MCF 10A (cell line): ENCODE results near the gene OR7A5. TPM values are rescaled to one million over a fixed set of nuclear protein-coding genes. Genes with fewer than 3 reads are reported as not detected.
A peak's percentile ranks its signal among the peaks of the same experiment; 100 is the strongest.
"Not testable (repeated sequence)": the region's sequence is repeated elsewhere in the genome, so short reads cannot be mapped to it uniquely, and the experiment has no call there.

ENCODE experiments used
- BruUV-seq: library from RNA; stranded (reverse); fragments of 400-500 nt; replicated peaks from 2 replicates; lab custom pipeline; 2021; lab: Mats Ljungman, UMichigan
- CTCF ChIA-PET: fragments of 300-600 bp; sonication (Branson Sonifier 250); formaldehyde crosslinking; extraction: SDS; loops from one replicate; lab custom pipeline; 2021; ENCODE audit warnings: antibody characterized with exemption, inconsistent platforms; lab: Yijun Ruan, JAX
- POLR2A ChIA-PET: fragments of 300-600, 350-650 bp; sonication (Branson Sonifier 250); formaldehyde crosslinking; extraction: SDS; loops from one replicate; lab custom pipeline; 2020; ENCODE audit warnings: antibody characterized with exemption, inconsistent platforms; lab: Yijun Ruan, JAX
- DNase-seq: peaks from one replicate; pipeline ENCODE4 v3.0.0-alpha.2; 2018; ENCODE audit not compliant: unreplicated experiment
- H3K27ac Mint-ChIP-seq: one replicate; pipeline ENCODE4 v1.8.0; 2022; ENCODE audit warnings: mild to moderate bottlenecking, low read depth, mixed read lengths; ENCODE audit not compliant: unreplicated experiment
- H3K27me3 Mint-ChIP-seq: one replicate; pipeline ENCODE4 v1.8.0; 2022; ENCODE audit warnings: mixed read lengths; ENCODE audit not compliant: insufficient read depth, unreplicated experiment
- H3K36me3 Mint-ChIP-seq: one replicate; pipeline ENCODE4 v1.8.0; 2022; ENCODE audit warnings: mild to moderate bottlenecking, moderate library complexity, mixed read lengths; ENCODE audit not compliant: insufficient read depth, unreplicated experiment
- H3K4me1 Mint-ChIP-seq: one replicate; pipeline ENCODE4 v1.8.0; 2022; ENCODE audit warnings: mixed read lengths; ENCODE audit not compliant: insufficient read depth, unreplicated experiment
- H3K4me3 Mint-ChIP-seq: one replicate; pipeline ENCODE4 v1.8.0; 2022; ENCODE audit warnings: mild to moderate bottlenecking, moderate library complexity, mixed read lengths; ENCODE audit not compliant: unreplicated experiment
- H3K9me3 Mint-ChIP-seq: one replicate; pipeline ENCODE4 v1.8.0; 2022; ENCODE audit warnings: mixed read lengths; ENCODE audit not compliant: unreplicated experiment
- intact Hi-C: fragments of 100-400 bp; cut with micrococcal nuclease; formaldehyde crosslinking; loops from 2 replicates; pipeline ENCODE4 v1.14.1; 2022
- total RNA-seq: library from RNA; stranded (reverse); gene quantifications from 2 replicates; pipeline ENCODE4 v1.2.3, GENCODE V29; 2022
- TF ChIP-seq, protein P1 (sequence below): fragments of 200-600 bp; IDR thresholded peaks from one replicate; pipeline ENCODE4 v1.8.0; 2022; ENCODE audit warnings: antibody characterized with exemption, mild to moderate bottlenecking; ENCODE audit not compliant: unreplicated experiment

OR7A5 gene
- total RNA-seq, 1 experiment from 2014 or later: not detected

DNA sequence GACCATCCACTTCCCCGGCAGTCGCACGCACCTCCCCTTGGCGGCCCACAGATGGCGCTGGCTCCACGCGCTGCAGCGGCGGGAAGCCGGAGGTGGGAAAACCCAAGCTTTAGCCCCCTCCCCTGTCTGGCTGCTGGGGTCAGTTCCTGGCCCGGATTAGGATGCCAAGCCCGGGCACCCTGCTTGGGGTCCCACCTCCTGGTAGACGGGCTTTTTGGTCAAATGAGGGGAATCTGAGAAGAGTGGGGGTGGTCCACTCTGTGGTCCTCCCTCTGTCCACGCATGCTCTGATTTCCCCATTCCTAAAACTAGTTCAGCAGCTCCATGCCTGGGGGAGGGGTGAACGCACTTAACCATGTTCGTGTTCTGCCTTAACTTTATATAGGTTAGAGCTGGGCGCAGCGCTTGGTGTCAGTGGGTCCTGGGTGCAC, 48.5 kb downstream of the OR7A5 start:
- ChIA-PET CTCF (interaction anchor here (0.6 to 3.3 kb wide), 34 partner anchors 10 to 853 kb away, joined by 3 to 36 read pairs (median 4); partner anchors contain the start of gene OR7A17), POLR2A (interaction anchor here (1.7 kb wide), 1 partner anchor 10 kb away, joined by 5 read pairs; no protein-coding TSS in a partner anchor)
- no TSS peak for BruUV-seq
- Mint-ChIP-seq H3K27me3 (no peaks in the 10 kb centered on the region), H3K36me3 (no peaks in the 10 kb centered on the region), H3K9me3 (no peaks in the 10 kb centered on the region), H3K4me1 (peaks cover 12% of the 10 kb centered on the region), H3K27ac (no peak overlapping the region), H3K4me3 (no peak overlapping the region)
- TF ChIP-seq, protein P1, sequence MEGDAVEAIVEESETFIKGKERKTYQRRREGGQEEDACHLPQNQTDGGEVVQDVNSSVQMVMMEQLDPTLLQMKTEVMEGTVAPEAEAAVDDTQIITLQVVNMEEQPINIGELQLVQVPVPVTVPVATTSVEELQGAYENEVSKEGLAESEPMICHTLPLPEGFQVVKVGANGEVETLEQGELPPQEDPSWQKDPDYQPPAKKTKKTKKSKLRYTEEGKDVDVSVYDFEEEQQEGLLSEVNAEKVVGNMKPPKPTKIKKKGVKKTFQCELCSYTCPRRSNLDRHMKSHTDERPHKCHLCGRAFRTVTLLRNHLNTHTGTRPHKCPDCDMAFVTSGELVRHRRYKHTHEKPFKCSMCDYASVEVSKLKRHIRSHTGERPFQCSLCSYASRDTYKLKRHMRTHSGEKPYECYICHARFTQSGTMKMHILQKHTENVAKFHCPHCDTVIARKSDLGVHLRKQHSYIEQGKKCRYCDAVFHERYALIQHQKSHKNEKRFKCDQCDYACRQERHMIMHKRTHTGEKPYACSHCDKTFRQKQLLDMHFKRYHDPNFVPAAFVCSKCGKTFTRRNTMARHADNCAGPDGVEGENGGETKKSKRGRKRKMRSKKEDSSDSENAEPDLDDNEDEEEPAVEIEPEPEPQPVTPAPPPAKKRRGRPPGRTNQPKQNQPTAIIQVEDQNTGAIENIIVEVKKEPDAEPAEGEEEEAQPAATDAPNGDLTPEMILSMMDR: peak; percentile 92
- intact Hi-C loops: loop anchor here (1.0 kb wide), 1 partner anchor 102 kb away; no protein-coding TSS in a partner anchor
- peak; percentile 43 for DNase-seq

DNA sequence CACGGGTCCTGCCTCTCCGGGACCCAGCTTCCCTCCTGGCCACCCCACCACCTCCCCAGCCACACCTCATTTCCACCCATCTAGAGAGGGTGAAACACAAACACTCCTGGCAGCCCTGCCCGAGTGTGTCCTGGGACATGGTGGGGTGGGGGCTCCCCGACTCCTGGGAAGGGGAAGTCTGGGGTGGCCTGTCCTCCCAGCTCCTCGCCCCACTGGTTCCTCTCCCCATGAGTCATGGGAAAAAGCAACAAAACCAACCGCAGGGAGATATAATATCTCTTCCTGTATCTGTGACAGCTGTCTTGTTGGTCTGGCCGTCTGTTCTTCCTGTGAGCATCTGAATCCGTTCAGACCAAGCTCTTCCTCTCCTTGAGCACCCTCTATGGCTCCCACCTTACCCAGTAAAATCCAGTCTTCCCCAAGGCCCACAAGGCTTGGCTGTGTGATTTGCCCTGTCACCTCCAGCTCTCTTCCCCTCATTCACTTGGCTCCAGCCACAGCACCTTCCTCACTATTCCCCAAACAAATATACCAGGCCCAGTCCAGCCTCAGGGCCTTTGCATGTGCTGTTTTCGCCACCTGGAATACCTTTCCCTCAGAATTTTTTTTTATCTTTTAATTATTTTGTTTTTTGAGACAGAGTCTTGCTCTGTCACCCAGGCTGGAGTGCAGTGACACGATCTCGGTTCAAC, 49.7 kb downstream of the OR7A5 start:
- not testable (repeated sequence) for H3K9me3 Mint-ChIP-seq, H3K36me3 Mint-ChIP-seq, H3K27me3 Mint-ChIP-seq, BruUV-seq
- peak; percentile 92 for DNase-seq
- intact Hi-C loops: loop anchor here (2.0 kb wide), 1 partner anchor 210 kb away; no protein-coding TSS in a partner anchor
- Mint-ChIP-seq H3K4me1 (peaks cover 12% of the 10 kb centered on the region), H3K4me3 (peak overlapping the region; percentile 51), H3K27ac (peak overlapping the region; percentile 89)
- POLR2A ChIA-PET: interaction anchor here (1.7 kb wide), 1 partner anchor 8 kb away, joined by 5 read pairs; no protein-coding TSS in a partner anchor
- CTCF ChIA-PET: interaction anchor here (0.6 to 3.3 kb wide), 12 partner anchors 10 to 349 kb away, joined by 3 to 36 read pairs (median 4); no protein-coding TSS in a partner anchor

DNA sequence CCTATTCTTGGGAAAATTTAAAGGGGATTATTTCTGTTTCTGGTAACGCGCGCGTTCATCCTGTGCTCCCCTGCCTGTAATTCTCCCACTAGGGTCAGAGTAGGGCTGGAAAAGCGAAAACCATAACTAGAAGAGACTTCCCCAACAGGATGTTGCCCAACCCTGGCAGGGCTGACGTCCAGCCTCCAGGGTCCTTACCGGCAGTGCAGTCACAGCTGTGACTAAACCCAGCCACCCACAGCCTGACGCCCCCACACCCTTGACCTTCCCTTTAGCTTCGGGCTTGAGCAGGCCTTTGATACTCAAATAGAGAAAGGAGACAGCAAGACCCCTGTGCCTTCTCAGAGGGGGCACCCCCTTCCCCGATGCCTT, 50.3 kb downstream of the OR7A5 start:
- Mint-ChIP-seq H3K27ac (peak overlapping the region; percentile 89), H3K4me3 (peak overlapping the region; percentile 51), H3K4me1 (peaks cover 12% of the 10 kb centered on the region)
- ChIA-PET CTCF (interaction anchor here (0.8 to 3.3 kb wide), 3 partner anchors 9 to 211 kb away, joined by 4 to 36 read pairs (median 5); no protein-coding TSS in a partner anchor), POLR2A (interaction anchor here (1.7 kb wide), 1 partner anchor 8 kb away, joined by 5 read pairs; no protein-coding TSS in a partner anchor)
- intact Hi-C loops: loop anchor here (2.0 kb wide), 1 partner anchor 210 kb away; no protein-coding TSS in a partner anchor
- BruUV-seq, H3K27me3 Mint-ChIP-seq, H3K36me3 Mint-ChIP-seq, H3K9me3 Mint-ChIP-seq: not testable (repeated sequence)
- DNase-seq: peak; percentile 90

DNA sequence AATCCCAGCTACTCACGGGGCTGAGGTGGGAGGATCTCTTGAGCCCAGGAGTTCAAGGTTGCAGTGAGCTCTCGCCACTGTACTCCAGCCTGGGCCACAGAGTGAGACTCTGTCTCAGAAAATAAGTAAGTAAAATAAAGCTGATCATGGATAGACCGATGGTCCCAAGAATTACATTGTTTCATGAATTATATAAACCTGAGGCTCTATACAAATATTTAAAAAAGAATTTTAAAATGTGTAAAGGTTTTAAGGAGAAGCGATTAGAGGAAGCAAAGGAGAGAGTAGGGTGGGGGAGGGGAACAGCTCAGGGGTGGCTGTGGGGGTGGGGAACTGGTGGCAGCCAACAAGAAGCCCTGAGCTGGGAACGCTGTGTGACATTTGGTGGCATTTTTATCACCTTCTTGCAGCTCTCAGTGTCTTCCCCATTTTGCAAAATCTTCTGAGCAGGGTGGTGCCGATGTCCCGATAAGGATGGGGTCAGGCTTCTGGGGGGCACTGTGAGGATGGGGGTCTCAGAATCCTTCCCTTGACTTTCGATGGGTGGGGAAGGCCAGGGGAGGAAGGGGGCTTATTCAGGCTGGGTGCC, 51.5 kb downstream of the OR7A5 start:
- H3K9me3 Mint-ChIP-seq, BruUV-seq, intact Hi-C loops, CTCF ChIA-PET, DNase-seq, POLR2A ChIA-PET, H3K36me3 Mint-ChIP-seq, H3K27ac Mint-ChIP-seq, H3K4me3 Mint-ChIP-seq, H3K27me3 Mint-ChIP-seq: not testable (repeated sequence)
- peaks cover 12% of the 10 kb centered on the region for H3K4me1 Mint-ChIP-seq

DNA sequence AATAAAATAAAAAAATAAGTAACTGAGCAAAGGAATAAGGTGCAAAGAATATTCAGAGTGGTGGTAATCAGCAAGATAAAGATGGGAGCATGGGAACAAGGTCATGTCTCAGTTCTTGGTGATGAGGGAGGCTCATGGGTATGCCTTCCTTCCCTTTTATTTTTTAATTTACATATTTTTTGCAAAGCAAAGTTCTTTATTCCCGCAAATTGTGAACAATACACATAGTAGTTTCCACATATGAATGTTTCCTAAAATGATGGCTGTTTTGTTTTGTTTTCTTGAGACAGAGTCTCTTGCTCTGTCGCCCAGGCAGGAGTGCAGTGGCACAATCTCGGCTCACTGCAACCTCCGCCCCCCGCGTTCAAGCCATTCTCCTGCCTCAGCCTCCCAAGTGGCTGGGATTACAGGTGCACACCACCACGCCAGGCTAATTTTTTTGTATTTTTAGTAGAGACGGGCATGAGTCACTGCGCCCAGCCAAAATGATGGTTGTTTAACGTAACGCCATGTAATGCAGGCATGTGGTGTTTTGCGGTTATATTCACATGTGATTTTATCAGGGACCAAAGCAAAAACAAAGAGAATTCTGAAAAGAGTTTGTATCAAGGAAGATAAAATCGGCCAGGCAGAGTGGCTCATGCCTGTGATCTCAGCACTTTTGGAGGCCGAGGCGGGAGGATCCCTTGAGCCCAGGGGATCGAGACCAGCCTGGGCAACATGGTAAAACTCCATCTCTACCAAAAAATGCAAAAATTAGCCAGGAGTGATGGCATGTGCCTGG, 52.2 kb downstream of the OR7A5 start:
- no TSS peak for BruUV-seq
- no peak for DNase-seq
- intact Hi-C loops: no loop called here
- ChIA-PET CTCF (interaction anchor here (0.7 kb wide), 1 partner anchor 593 kb away, joined by 3 read pairs; no protein-coding TSS in a partner anchor), POLR2A (no interaction called here)
- Mint-ChIP-seq H3K27ac (no peak overlapping the region), H3K4me3 (no peak overlapping the region), H3K4me1 (peaks cover 12% of the 10 kb centered on the region), H3K27me3 (no peaks in the 10 kb centered on the region), H3K36me3 (no peaks in the 10 kb centered on the region), H3K9me3 (no peaks in the 10 kb centered on the region)
- TF ChIP-seq, protein P1: no peak

DNA sequence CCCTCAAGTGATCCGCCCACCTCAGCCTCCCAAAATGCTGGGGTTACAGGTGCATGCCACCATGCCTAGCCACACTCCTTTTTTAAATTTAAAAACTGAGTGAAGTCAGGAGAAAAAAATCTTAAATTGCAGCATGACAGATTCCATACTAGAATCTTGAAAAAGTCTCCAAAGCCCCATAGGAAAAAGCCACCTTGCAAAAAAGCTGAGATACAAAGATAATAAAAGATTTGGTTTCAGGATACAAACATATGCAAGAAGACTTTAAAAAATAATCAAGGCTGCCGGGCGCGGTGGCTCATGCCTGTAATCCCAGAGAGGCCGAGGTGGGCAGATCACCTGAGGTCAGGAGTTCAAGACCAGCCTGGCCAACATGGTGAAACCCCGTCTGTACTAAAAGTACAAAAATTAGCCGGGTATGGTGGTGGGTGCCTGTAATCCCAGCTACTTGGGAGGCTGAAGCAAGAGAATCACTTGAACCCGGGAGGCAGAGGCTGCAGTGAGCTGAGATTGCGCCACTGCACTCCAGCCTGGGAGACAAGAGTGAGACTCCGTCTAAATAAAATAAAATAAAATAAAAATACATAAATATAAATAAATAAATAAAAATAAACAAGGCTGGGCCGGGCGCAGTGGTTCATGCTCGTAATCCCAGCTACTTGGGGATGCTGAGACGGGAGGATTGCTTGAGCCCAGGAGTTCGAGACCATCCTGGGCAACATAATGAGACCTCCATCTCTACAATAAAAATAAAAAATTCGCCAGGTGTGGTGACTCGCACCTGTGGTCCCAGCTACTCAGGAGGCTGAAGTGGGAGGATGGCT, 53.1 kb downstream of the OR7A5 start:
- DNase-seq, H3K9me3 Mint-ChIP-seq, BruUV-seq, H3K27me3 Mint-ChIP-seq, H3K4me3 Mint-ChIP-seq, H3K36me3 Mint-ChIP-seq, intact Hi-C loops, POLR2A ChIA-PET, H3K27ac Mint-ChIP-seq: not testable (repeated sequence)
- H3K4me1 Mint-ChIP-seq: peaks cover 12% of the 10 kb centered on the region
- CTCF ChIA-PET: interaction anchor here (0.5 to 0.7 kb wide), 3 partner anchors 207 to 592 kb away, joined by 3 to 4 read pairs (median 3); no protein-coding TSS in a partner anchor
